A673 (cell line): Measurements from ENCODE around the gene ITPR1. TPM values are rescaled to one million over a fixed set of nuclear protein-coding genes. Genes with fewer than 3 reads are reported as not detected.

Experiments used
- BruUV-seq: library from RNA; stranded (reverse); fragments of 400-500 nt; replicated peaks from 2 replicates; lab custom pipeline; 2021; lab: Mats Ljungman, UMichigan
- CTCF ChIA-PET: fragments of 300-600 bp; sonication (Branson Sonifier 250); formaldehyde crosslinking; loops from one replicate; lab custom pipeline; 2022; ENCODE audit warnings: antibody characterized with exemption; lab: Charles Lee
- POLR2A ChIA-PET: fragments of 300-600 bp; sonication (Branson Sonifier 250); formaldehyde crosslinking; loops from one replicate; lab custom pipeline; 2022; ENCODE audit warnings: antibody characterized with exemption; ENCODE audit not compliant: low non-redundant PET; lab: Charles Lee
- DNase-seq: peaks from one replicate; pipeline ENCODE4 v3.0.0-alpha.2; 2015; ENCODE audit warnings: low spot score
- H3K27ac ChIP-seq: fragments of 200-600 bp; sonication (generic); 2 replicates; pipeline ENCODE4 v1.5.1; 2016; ENCODE audit warnings: mixed run types, low read depth, mild to moderate bottlenecking, mixed read lengths, antibody characterized with exemption, low read length; ENCODE audit not compliant: poor library complexity, severe bottlenecking
- H3K27me3 ChIP-seq: fragments of 200-600 bp; sonication (generic); replicated peaks from 2 replicates; pipeline ENCODE4 v1.6.1; 2017; ENCODE audit warnings: mixed run types, low read depth, mild to moderate bottlenecking, mixed read lengths, antibody characterized with exemption, low read length; ENCODE audit not compliant: insufficient read depth, poor library complexity
- H3K36me3 ChIP-seq: fragments of 200-600 bp; sonication (generic); 2 replicates; pipeline ENCODE4 v1.6.1; 2016; ENCODE audit warnings: mixed run types, mild to moderate bottlenecking, mixed read lengths, antibody characterized with exemption, low read length; ENCODE audit not compliant: insufficient read depth, poor library complexity, severe bottlenecking
- H3K4me1 ChIP-seq: fragments of 200-600 bp; sonication (generic); 2 replicates; pipeline ENCODE4 v1.6.1; 2017; ENCODE audit warnings: mixed run types, mild to moderate bottlenecking, mixed read lengths, antibody characterized with exemption, low read length; ENCODE audit not compliant: insufficient read depth, poor library complexity, severe bottlenecking
- H3K4me3 ChIP-seq: fragments of 200-600 bp; sonication (generic); 2 replicates; pipeline ENCODE4 v1.5.1; 2016; ENCODE audit warnings: low read depth, mixed run types, mild to moderate bottlenecking, mixed read lengths, low read length; ENCODE audit not compliant: poor library complexity, severe bottlenecking
- H3K9me3 ChIP-seq: fragments of 200-600 bp; sonication (generic); 2 replicates; pipeline ENCODE4 v1.6.1; 2016; ENCODE audit warnings: mixed run types, low read depth, mild to moderate bottlenecking, mixed read lengths, antibody characterized with exemption, low read length; ENCODE audit not compliant: poor library complexity, severe bottlenecking
- EZH2 ChIP-seq: fragments of 200-600 bp; sonication (generic); IDR thresholded peaks from 2 replicates; pipeline ENCODE4 v1.6.1; 2017; ENCODE audit warnings: borderline replicate concordance, low read depth, mild to moderate bottlenecking, mixed read lengths, antibody characterized with exemption, low read length; ENCODE audit not compliant: poor library complexity, severe bottlenecking
- intact Hi-C: fragments of 100-400 bp; cut with micrococcal nuclease; formaldehyde crosslinking; loops from one replicate; pipeline ENCODE4 v1.10.0; 2022; ENCODE audit not compliant: unreplicated experiment
- total RNA-seq: library from RNA; stranded (reverse); gene quantifications from 2 replicates; pipeline ENCODE4 v1.2.3, GENCODE V29; 2021
- TF ChIP-seq, protein P1 (sequence below): fragments of 300-800, 200-600 bp; sonication (generic); conservative IDR thresholded peaks from 2 replicates; pipeline ENCODE4 v1.5.1; 2017; ENCODE audit warnings: low read depth, mild to moderate bottlenecking, antibody characterized with exemption, low read length, moderate library complexity, mixed read lengths

Gene ITPR1
- total RNA-seq, 1 experiment from 2014 or later = 8.6 TPM

DNA sequence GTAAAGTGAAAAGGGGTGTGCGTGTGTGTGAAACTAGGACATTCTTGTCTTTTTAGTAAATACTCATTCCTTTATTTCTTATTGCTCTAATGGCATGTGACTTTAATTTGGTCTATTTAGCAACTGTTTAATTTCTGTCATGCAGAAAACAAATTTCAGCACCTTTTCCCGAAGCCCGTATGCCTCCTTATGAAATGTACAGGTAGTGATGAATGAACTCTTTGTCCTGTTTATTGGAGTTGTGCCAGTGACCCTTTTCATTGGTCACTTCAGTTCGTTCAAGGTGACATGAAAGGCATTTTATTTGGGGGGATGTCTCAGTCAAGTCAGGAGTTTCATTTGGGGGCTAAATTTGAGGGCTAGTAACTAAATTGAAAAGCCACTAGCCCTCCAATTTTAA, 55.2 kb downstream of the ITPR1 start:
- H3K9me3 ChIP-seq = no peaks in the 10 kb centered on the region
- no peaks in the 10 kb centered on the region for H3K4me1 ChIP-seq
- H3K36me3 ChIP-seq = no peaks in the 10 kb centered on the region
- BruUV-seq = no TSS peak
- intact Hi-C loops = no loop called here
- TF ChIP-seq EZH2 = no peak
- TF ChIP-seq, protein P1, sequence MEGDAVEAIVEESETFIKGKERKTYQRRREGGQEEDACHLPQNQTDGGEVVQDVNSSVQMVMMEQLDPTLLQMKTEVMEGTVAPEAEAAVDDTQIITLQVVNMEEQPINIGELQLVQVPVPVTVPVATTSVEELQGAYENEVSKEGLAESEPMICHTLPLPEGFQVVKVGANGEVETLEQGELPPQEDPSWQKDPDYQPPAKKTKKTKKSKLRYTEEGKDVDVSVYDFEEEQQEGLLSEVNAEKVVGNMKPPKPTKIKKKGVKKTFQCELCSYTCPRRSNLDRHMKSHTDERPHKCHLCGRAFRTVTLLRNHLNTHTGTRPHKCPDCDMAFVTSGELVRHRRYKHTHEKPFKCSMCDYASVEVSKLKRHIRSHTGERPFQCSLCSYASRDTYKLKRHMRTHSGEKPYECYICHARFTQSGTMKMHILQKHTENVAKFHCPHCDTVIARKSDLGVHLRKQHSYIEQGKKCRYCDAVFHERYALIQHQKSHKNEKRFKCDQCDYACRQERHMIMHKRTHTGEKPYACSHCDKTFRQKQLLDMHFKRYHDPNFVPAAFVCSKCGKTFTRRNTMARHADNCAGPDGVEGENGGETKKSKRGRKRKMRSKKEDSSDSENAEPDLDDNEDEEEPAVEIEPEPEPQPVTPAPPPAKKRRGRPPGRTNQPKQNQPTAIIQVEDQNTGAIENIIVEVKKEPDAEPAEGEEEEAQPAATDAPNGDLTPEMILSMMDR = no peak
- no peak overlapping the region for H3K4me3 ChIP-seq
- no peaks in the 10 kb centered on the region for H3K27me3 ChIP-seq
- DNase-seq = no peak
- ChIA-PET POLR2A (no interaction called here), CTCF (no interaction called here)
- H3K27ac ChIP-seq = no peak overlapping the region

DNA sequence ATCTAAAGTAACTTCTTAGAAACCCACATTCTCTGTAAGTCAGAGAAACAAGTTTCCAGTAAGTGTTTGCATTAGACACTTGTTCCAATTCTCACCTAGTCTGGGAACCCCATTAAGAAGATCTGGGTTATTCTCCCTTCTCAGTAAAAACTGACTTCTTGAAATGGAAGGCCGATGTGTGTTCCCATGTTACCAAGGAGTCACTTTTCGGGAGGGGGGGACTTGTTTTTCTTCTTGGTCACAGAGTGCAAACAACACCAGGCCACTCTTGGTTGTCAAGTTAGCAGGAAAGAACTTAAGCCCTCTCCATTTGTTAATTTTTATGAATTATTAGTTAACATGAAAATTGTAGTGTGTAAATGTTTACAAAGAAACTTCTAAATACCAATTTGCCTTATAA, 55.6 kb downstream of the ITPR1 start:
- no peak for DNase-seq
- no TSS peak for BruUV-seq

DNA sequence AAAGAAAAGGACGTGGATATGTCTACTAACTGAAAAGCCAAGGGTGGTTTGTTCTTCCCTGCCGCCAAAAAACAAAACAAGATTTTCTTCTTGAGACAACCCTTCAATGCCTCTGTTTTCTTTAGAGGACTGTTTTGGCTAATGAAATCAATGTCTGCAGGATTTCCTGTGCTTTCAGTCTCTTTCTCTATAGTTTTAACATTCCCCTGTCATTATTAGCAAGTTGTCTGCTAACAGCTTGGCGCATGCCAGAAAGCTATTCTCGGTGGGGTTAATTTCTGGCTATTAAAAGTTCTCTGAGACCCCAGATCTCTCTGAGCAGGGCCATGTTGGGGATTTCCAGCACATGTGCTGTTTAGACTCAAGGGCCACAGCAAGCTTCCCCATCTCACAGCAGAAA, 56.7 kb downstream of the ITPR1 start:
- intact Hi-C loops = no loop called here
- H3K27me3 ChIP-seq = no peaks in the 10 kb centered on the region
- DNase-seq = no peak
- no peak for TF ChIP-seq EZH2
- TF ChIP-seq, protein P1 = no peak
- POLR2A ChIA-PET = no interaction called here
- H3K36me3 ChIP-seq = no peaks in the 10 kb centered on the region
- CTCF ChIA-PET = no interaction called here
- no peaks in the 10 kb centered on the region for H3K4me1 ChIP-seq
- BruUV-seq = no TSS peak
- no peaks in the 10 kb centered on the region for H3K9me3 ChIP-seq
- no peak overlapping the region for H3K4me3 ChIP-seq
- H3K27ac ChIP-seq = no peak overlapping the region

More for the DNA sequence above, 55.6 kb downstream of the ITPR1 start:
- TF ChIP-seq EZH2 = no peak
- TF ChIP-seq, protein P1 = no peak
- Histone ChIP-seq H3K27ac (no peak overlapping the region), H3K4me3 (no peak overlapping the region), H3K9me3 (no peaks in the 10 kb centered on the region), H3K36me3 (no peaks in the 10 kb centered on the region), H3K27me3 (no peaks in the 10 kb centered on the region), H3K4me1 (no peaks in the 10 kb centered on the region)
- ChIA-PET CTCF (no interaction called here), POLR2A (no interaction called here)
- intact Hi-C loops = no loop called here
